Activated CD4-positive, CD25-positive, alpha-beta regulatory T cell treated with anti-CD3 and anti-CD28 coated beads, Interleukin-2, amount 50 U/mL, for 24 hours (primary cell): ENCODE measurements around the gene TMEM59L.

ENCODE experiments used
- ATAC-seq, 2 donors: fragments of 150-1000 bp; cut with Tn5 transposase; one replicate each; pipeline ENCODE4 v1.10.0; 2021; ENCODE audit warnings: mild to moderate bottlenecking in 1 of 2, moderate library complexity in 1 of 2

The TMEM59L gene

GRCh38 chr19:18660051-18660910, 47.6 kb downstream of the TMEM59L start:
- ATAC-seq: no peak

- ATAC-seq: no peak
Measured at GRCh38 chr19:18660939-18661670, 48.4 kb downstream of the TMEM59L start.

- ATAC-seq: no peak
Measured at GRCh38 chr19:18662972-18663732, 50.5 kb downstream of the TMEM59L start.

- no peak for ATAC-seq
Measured at GRCh38 chr19:18663940-18664530, 51.4 kb downstream of the TMEM59L start.

- no peak for ATAC-seq
Measured at GRCh38 chr19:18665771-18666202, 53.1 kb downstream of the TMEM59L start.

- ATAC-seq: no peak
Measured at GRCh38 chr19:18666317-18666716, 53.6 kb downstream of the TMEM59L start.

- no peak for ATAC-seq
Measured at GRCh38 chr19:18666784-18667183, 54.1 kb downstream of the TMEM59L start.

GRCh38 chr19:18667531-18668251, 55.0 kb downstream of the TMEM59L start:
- no peak for ATAC-seq

- ATAC-seq: no peak
Measured at GRCh38 chr19:18668252-18668631, 55.6 kb downstream of the TMEM59L start.

- no peak for ATAC-seq
Measured at GRCh38 chr19:18668744-18669523, 56.3 kb downstream of the TMEM59L start.

- no peak for ATAC-seq
Measured at GRCh38 chr19:18669524-18669817, 56.8 kb downstream of the TMEM59L start.

GRCh38 chr19:18669883-18670282, 57.2 kb downstream of the TMEM59L start:
- ATAC-seq: no peak

GRCh38 chr19:18670312-18670711, 57.6 kb downstream of the TMEM59L start:
- no peak for ATAC-seq
